Thyroid gland (tissue), 4 donors: ENCODE results near the gene PDP2.

Experiments used
- POLR2A ChIP-seq, 2 donors: fragments of 450-650 bp; IDR thresholded peaks; one replicate each; pipeline ENCODE4 v1.6.1; 2017; ENCODE audit warnings: antibody characterized with exemption in 2 of 2, mild to moderate bottlenecking in 2 of 2, moderate library complexity in 1 of 2
- TF ChIP-seq, protein P1 (sequence below), 6 experiments: fragments of 200-600 bp in 3 of 6; fragments of 450-650 bp in 3 of 6; sonication (generic) in 3 of 6; IDR thresholded peaks; one replicate each; pipeline ENCODE4 v1.5.1; 2016 to 2019; ENCODE audit warnings: antibody characterized with exemption in 6 of 6, mild to moderate bottlenecking in 2 of 6, inconsistent platforms in 1 of 6, moderate library complexity in 1 of 6

DNA sequence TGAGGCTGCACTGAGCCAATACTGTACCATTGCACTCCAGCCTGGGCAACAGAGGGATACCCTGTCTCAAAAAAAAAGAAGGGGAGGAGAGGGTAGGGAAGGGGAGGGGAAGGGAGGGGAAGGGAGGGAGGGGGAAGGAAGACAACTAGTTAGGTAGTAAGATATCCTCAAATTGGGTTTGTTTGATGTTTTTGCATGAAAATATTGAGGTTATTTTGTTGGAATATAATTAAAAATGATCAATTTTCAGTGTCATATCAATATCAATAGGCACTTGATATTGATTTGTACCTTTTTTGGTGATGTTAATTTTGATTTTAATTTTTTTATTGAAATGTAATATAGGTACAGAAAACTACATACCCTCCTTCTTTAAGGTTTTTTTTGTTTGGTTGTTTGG, 16.6 kb upstream of the PDP2 start:
- no peak for TF ChIP-seq POLR2A (IDR thresholded peaks at IDR 0.05)
- TF ChIP-seq, protein P1, sequence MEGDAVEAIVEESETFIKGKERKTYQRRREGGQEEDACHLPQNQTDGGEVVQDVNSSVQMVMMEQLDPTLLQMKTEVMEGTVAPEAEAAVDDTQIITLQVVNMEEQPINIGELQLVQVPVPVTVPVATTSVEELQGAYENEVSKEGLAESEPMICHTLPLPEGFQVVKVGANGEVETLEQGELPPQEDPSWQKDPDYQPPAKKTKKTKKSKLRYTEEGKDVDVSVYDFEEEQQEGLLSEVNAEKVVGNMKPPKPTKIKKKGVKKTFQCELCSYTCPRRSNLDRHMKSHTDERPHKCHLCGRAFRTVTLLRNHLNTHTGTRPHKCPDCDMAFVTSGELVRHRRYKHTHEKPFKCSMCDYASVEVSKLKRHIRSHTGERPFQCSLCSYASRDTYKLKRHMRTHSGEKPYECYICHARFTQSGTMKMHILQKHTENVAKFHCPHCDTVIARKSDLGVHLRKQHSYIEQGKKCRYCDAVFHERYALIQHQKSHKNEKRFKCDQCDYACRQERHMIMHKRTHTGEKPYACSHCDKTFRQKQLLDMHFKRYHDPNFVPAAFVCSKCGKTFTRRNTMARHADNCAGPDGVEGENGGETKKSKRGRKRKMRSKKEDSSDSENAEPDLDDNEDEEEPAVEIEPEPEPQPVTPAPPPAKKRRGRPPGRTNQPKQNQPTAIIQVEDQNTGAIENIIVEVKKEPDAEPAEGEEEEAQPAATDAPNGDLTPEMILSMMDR (IDR thresholded peaks at IDR 0.05) = no peak
